ENCODE results near the gene DNAH14. TPM values are rescaled to one million over a fixed set of nuclear protein-coding genes. Genes with fewer than 3 reads are reported as not detected.

Gene DNAH14
- total and polyA plus RNA-seq, 2 experiments from 2014 or later = 55.3 to 80.2 TPM

GRCh38 chr1:225242611-225243010 is 313.1 kb downstream of the DNAH14 start:
- Histone ChIP-seq H3K27me3 (ENCODE audit: insufficient read depth) (no peaks in the 10 kb centered on the region), H2AFZ (no peak overlapping the region), H4K20me1 (replicated peaks; ENCODE audit: insufficient read depth) (no peaks in the 10 kb centered on the region), H3K36me3 (ENCODE audit: insufficient read depth) (no peaks in the 10 kb centered on the region), H3K4me1 (ENCODE audit: insufficient read depth) (no peaks in the 10 kb centered on the region), H3K79me2 (replicated peaks; ENCODE audit: insufficient read depth) (no peaks in the 10 kb centered on the region), H3F3A (replicated peaks; ENCODE audit: low read depth) (no peaks in the 10 kb centered on the region), H3K4me3 (no peak overlapping the region), H3K4me2 (no peak overlapping the region), H3K27ac (ENCODE audit: low read depth) (no peak overlapping the region), H3K9me2 (ENCODE audit: insufficient read depth) (no peaks in the 10 kb centered on the region)
- H3K9me3 Mint-ChIP-seq = peaks cover 10% of the 10 kb centered on the region; the same call in 1 of the 3 replicates
- DNase-seq (ENCODE audit: low spot score) (no peak), ATAC-seq (no peak)
- no peaks in the 10 kb centered on the region; the same call in 2 of the 3 replicates for H3K36me3 Mint-ChIP-seq (ENCODE audit: low read depth)
- H3K27me3 Mint-ChIP-seq (ENCODE audit: insufficient read depth, low read depth, poor library complexity) = peaks cover 6% of the 10 kb centered on the region
- no peak overlapping the region for H3K4me3 Mint-ChIP-seq
- H3K4me1 Mint-ChIP-seq = no peaks in the 10 kb centered on the region
- no peak overlapping the region for H3K27ac Mint-ChIP-seq
- TF ChIP-seq ETS1 (IDR thresholded peaks at IDR 0.05) (no peak), EZH2phosphoT487 (IDR thresholded peaks at IDR 0.05; ENCODE audit: unreplicated experiment) (no peak), CTCF (conservative IDR thresholded peaks at IDR 0.05; ENCODE audit: low read depth in 2 of 2) (no peak), REST (IDR thresholded peaks at IDR 0.05; ENCODE audit: unreplicated experiment) (no peak), JUNB (IDR thresholded peaks at IDR 0.05; ENCODE audit: unreplicated experiment) (no peak), ZNF331 (CRISPR knock-in tag; IDR thresholded peaks at IDR 0.05; ENCODE audit: low read depth) (no peak), ZNF462 (CRISPR knock-in tag; IDR thresholded peaks at IDR 0.05) (no peak), NANOG (IDR thresholded peaks at IDR 0.05; ENCODE audit: borderline replicate concordance) (no peak), STAT1 (IDR thresholded peaks at IDR 0.05; ENCODE audit: unreplicated experiment) (no peak), EZH2 (IDR thresholded peaks at IDR 0.05; ENCODE audit: low read depth, unreplicated experiment) (no peak)

Data from GM23338 (cell line).